ENCODE measurements around the gene GTSE1. TPM values are rescaled to one million over a fixed set of nuclear protein-coding genes. Genes with fewer than 3 reads are reported as not detected.
"Not testable (repeated sequence)": the region's sequence is repeated elsewhere in the genome, so short reads cannot be mapped to it uniquely, and the experiment has no call there.

The GTSE1 gene
- total RNA-seq, 1 experiment from 2014 or later = 46.1 TPM

DNA sequence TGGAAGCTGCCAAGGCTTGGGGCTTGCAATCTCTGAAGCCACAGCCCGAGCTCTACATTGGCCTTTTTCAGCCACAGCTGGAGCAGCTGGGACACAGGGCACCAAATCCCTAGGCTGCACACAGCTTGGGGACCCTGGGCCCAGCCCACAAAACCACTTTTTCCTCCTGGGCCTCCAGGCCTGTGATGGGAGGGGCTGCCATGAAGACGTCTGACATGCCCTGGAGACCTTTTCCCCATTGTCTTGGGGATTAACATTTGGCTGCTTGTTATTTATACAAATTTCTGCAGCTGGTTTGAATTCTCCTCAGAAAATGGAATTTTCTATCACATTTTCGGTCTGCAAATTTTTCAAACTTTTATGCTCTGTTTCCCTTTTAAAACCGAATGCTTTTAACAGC is 31.0 kb upstream of the GTSE1 start:
- H4K20me1 ChIP-seq (ENCODE audit: insufficient read depth); H3K4me3 ChIP-seq (replicated peaks in 1 of 2; ENCODE audit: low read depth in 1 of 2, low read length in 2 of 2); H3K9me3 ChIP-seq (ENCODE audit: control insufficient read depth in 1 of 2, insufficient read depth in 1 of 2, low read depth in 1 of 2, low read length in 2 of 2); H3K4me2 ChIP-seq (ENCODE audit: low read length); DNase-seq (ENCODE audit: low read depth, low spot score); H3K27ac ChIP-seq (ENCODE audit: low read depth, low read length); RAD21 ChIA-PET (ENCODE audit: low non-redundant PET in 1 of 2, low total read pairs in 2 of 2, uncharacterized antibody in 2 of 2, unreplicated experiment in 2 of 2); H3K9me2 ChIP-seq (ENCODE audit: insufficient read depth); intact Hi-C loops (cut with micrococcal nuclease); POLR2A ChIA-PET; CTCF ChIA-PET; H3K36me3 ChIP-seq (ENCODE audit: control insufficient read depth in 1 of 2, insufficient read depth in 2 of 2, low read length in 2 of 2); H3K9ac ChIP-seq (ENCODE audit: low read length); BruUV-seq (replicated peaks); H3K79me2 ChIP-seq (ENCODE audit: insufficient read depth, low read length); H2AFZ ChIP-seq (ENCODE audit: low read depth, low read length, poor library complexity, severe bottlenecking); H3K27me3 ChIP-seq (ENCODE audit: insufficient read depth, low read length); ATAC-seq: not testable (repeated sequence)
- peaks cover 8 to 25% of the 10 kb centered on the region in 2 experiments for H3K4me1 ChIP-seq (ENCODE audit: control insufficient read depth in 1 of 2, insufficient read depth in 2 of 2, low read length in 2 of 2)

DNA sequence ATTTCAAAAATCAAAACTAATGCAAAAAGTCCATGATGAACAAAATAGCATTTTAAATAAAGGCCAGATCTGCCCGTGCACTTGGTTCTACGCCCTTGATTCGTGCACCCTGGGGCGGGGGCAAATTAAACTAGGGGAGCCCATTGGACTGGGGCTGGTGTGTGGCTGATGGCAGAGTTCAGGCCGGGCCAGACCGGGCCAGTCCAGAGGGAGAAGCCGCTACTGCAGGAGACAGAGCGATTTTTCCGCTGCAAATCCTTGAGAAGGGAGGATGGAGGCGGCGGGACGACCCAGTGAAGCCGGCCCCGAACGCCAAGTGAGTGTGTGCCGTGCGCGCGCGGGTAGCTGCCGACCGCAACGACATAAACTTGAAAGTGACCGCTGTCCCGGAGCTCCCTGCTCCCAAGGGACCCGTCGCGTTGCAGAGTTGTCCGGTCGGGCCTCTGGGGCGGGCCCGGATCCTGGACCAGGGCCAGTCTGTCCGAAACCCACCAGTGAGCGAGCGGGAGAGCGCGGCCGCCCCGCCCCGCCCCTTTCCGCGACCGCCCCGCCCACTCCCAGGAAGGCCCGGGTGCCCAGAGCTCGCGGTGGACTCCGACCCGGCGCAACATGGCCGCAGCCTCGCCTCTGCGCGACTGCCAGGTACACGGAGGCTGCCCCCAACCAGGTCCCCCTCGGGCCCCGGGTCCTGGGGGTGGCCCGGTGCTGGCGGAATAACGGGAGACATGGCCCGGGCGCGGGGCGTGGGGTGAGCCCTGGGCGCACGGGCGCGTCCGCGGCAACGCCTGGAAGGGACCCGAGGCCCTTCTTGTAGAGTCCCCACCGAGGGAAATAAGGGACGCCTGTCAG is 29.0 kb upstream of the GTSE1 start, which contains the start of gene TTC38:
Gene TTC38 (plus strand): TSS at position 578 of the 849 bp plus-strand sequence. CDS start 32 bp downstream, at position 610.
- no TSS peak for BruUV-seq (replicated peaks)
- ATAC-seq = peak; percentile 96
- Histone ChIP-seq H2AFZ (ENCODE audit: low read depth, low read length, poor library complexity, severe bottlenecking) (peak within 1 kb of the TSS; percentile 34), H4K20me1 (ENCODE audit: insufficient read depth) (no peaks in the 10 kb centered on the region), H3K4me3 (replicated peaks in 1 of 2; ENCODE audit: low read depth in 1 of 2, low read length in 2 of 2) (peak within 1 kb of the TSS; percentile 89 to 98), H3K9ac (ENCODE audit: low read length) (peak within 1 kb of the TSS; percentile 87), H3K79me2 (ENCODE audit: insufficient read depth, low read length) (peaks cover 4% of the 10 kb centered on the region; the same call in 1 of the 2 replicates), H3K9me3 (ENCODE audit: control insufficient read depth in 1 of 2, insufficient read depth in 1 of 2, low read depth in 1 of 2, low read length in 2 of 2) (no peaks in the 10 kb centered on the region), H3K9me2 (ENCODE audit: insufficient read depth) (no peaks in the 10 kb centered on the region), H3K27ac (ENCODE audit: low read depth, low read length) (peak within 1 kb of the TSS; percentile 69), H3K27me3 (ENCODE audit: insufficient read depth, low read length) (no peaks in the 10 kb centered on the region), H3K36me3 (ENCODE audit: control insufficient read depth in 1 of 2, insufficient read depth in 2 of 2, low read length in 2 of 2) (peaks cover 0 to 5% of the 10 kb centered on the region in 2 experiments; a peak in 1 of 4 replicates), H3K4me1 (ENCODE audit: control insufficient read depth in 1 of 2, insufficient read depth in 2 of 2, low read length in 2 of 2) (peaks cover 8 to 25% of the 10 kb centered on the region in 2 experiments), H3K4me2 (ENCODE audit: low read length) (peak within 1 kb of the TSS; percentile 81)
- intact Hi-C loops (cut with micrococcal nuclease) = no loop called here
- peak; percentile 75 for DNase-seq (ENCODE audit: low read depth, low spot score)
- ChIA-PET RAD21 (ENCODE audit: low non-redundant PET in 1 of 2, low total read pairs in 2 of 2, uncharacterized antibody in 2 of 2, unreplicated experiment in 2 of 2) (interaction anchor here (0.6 to 1.2 kb wide), 2 partner anchors 19 to 108 kb away, joined by 5 to 6 read pairs; no protein-coding TSS in a partner anchor), POLR2A (interaction anchor here (0.7 to 1.6 kb wide), 6 partner anchors 8 to 44 kb away, joined by 3 to 9 read pairs (median 4); partner anchors contain the start of gene CDPF1), CTCF (no interaction called here)
- TF ChIP-seq CEBPB (IDR thresholded peaks at IDR 0.05; ENCODE audit: low read depth) (no peak), SIN3A (IDR thresholded peaks at IDR 0.05; ENCODE audit: low read depth) (peak; percentile 83), EZH2phosphoT487 (IDR thresholded peaks at IDR 0.05; ENCODE audit: borderline replicate concordance) (no peak), TCF7L2 (IDR thresholded peaks at IDR 0.05; ENCODE audit: borderline replicate concordance, extremely low read depth, insufficient read depth, insufficient read length) (peak; percentile 94), JUND (IDR thresholded peaks at IDR 0.05) (no peak), ELF1 (IDR thresholded peaks at IDR 0.05; ENCODE audit: borderline replicate concordance, low read depth) (no peak), YY1 (IDR thresholded peaks at IDR 0.05; ENCODE audit: extremely low read depth, insufficient replicate concordance, low read depth, low read length) (peak; percentile 86), FOSL1 (IDR thresholded peaks at IDR 0.05; ENCODE audit: low read depth) (no peak), EGR1 (IDR thresholded peaks at IDR 0.05; ENCODE audit: low read depth) (peak; percentile 35; the same call in 1 of the 2 replicates), EZH2 (IDR thresholded peaks at IDR 0.05) (no peak), CBX3 (IDR thresholded peaks at IDR 0.05; ENCODE audit: low read depth) (0 out of 2 replicates have a peak, but pooled peaks have one; percentile 19), ZFX (IDR thresholded peaks at IDR 0.05) (peak; percentile 72)
- TF ChIP-seq, protein P1, sequence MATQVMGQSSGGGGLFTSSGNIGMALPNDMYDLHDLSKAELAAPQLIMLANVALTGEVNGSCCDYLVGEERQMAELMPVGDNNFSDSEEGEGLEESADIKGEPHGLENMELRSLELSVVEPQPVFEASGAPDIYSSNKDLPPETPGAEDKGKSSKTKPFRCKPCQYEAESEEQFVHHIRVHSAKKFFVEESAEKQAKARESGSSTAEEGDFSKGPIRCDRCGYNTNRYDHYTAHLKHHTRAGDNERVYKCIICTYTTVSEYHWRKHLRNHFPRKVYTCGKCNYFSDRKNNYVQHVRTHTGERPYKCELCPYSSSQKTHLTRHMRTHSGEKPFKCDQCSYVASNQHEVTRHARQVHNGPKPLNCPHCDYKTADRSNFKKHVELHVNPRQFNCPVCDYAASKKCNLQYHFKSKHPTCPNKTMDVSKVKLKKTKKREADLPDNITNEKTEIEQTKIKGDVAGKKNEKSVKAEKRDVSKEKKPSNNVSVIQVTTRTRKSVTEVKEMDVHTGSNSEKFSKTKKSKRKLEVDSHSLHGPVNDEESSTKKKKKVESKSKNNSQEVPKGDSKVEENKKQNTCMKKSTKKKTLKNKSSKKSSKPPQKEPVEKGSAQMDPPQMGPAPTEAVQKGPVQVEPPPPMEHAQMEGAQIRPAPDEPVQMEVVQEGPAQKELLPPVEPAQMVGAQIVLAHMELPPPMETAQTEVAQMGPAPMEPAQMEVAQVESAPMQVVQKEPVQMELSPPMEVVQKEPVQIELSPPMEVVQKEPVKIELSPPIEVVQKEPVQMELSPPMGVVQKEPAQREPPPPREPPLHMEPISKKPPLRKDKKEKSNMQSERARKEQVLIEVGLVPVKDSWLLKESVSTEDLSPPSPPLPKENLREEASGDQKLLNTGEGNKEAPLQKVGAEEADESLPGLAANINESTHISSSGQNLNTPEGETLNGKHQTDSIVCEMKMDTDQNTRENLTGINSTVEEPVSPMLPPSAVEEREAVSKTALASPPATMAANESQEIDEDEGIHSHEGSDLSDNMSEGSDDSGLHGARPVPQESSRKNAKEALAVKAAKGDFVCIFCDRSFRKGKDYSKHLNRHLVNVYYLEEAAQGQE (IDR thresholded peaks at IDR 0.05; ENCODE audit: low read depth) = no peak
- TF ChIP-seq, protein P2, sequence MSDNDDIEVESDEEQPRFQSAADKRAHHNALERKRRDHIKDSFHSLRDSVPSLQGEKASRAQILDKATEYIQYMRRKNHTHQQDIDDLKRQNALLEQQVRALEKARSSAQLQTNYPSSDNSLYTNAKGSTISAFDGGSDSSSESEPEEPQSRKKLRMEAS (IDR thresholded peaks at IDR 0.05) = peak; percentile 40; the same call in 1 of the 2 replicates
- TF ChIP-seq, protein P3, sequence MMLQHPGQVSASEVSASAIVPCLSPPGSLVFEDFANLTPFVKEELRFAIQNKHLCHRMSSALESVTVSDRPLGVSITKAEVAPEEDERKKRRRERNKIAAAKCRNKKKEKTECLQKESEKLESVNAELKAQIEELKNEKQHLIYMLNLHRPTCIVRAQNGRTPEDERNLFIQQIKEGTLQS (IDR thresholded peaks at IDR 0.05) = no peak
